ENCODE data around the gene PPAN.

GRCh38 chr19:10114651-10115391 is 8.7 kb downstream of the PPAN start:
- TF ChIP-seq CTCF (optimal IDR thresholded peaks at IDR 0.05 in 1 of 3, IDR thresholded peaks at IDR 0.05 in 1 of 3, conservative IDR thresholded peaks at IDR 0.05 in 1 of 3; ENCODE audit: extremely low read depth in 1 of 3, insufficient read depth in 2 of 3, low read length in 3 of 3): no peak
- no peak for TF ChIP-seq EZH2 (IDR thresholded peaks at IDR 0.05; ENCODE audit: low read length)
